Measurements from ENCODE around the gene XAB2. TPM values are rescaled to one million over a fixed set of nuclear protein-coding genes. Genes with fewer than 3 reads are reported as not detected.

The XAB2 gene
- total RNA-seq (20.3 and 24.5 TPM in 2 replicates), polyA plus RNA-seq (19.6 and 19.9 TPM in 2 replicates)

GRCh38 chr19:7629347-7630054, at the start of gene XAB2, which contains the start of gene PET100:
Gene XAB2 (minus strand): TSS chr19:7629545. CDS start chr19:7629527, 18 bp downstream.
Gene PET100 (plus strand): TSS chr19:7629793. CDS start chr19:7629834, 41 bp downstream.
- H3K9me3 ChIP-seq (ENCODE audit: low read depth): no peaks in the 10 kb centered on the region
- no peaks in the 10 kb centered on the region for H3K36me3 ChIP-seq (replicated peaks; ENCODE audit: insufficient read depth, low read depth)
- peaks cover 14% of the 10 kb centered on the region for H3K4me1 ChIP-seq (ENCODE audit: insufficient read depth)
- no peak for TF ChIP-seq EZH2phosphoT487 (IDR thresholded peaks at IDR 0.05; ENCODE audit: low read depth, severe bottlenecking, unreplicated experiment)
- no peak for TF ChIP-seq EZH2 (IDR thresholded peaks at IDR 0.05; ENCODE audit: borderline replicate concordance)
- no peak for TF ChIP-seq CTCF (IDR thresholded peaks at IDR 0.05; ENCODE audit: poor library complexity)
- H3K27ac ChIP-seq: peak within 1 kb of the TSS; percentile 74
- peak within 1 kb of the TSS; percentile 30 for H2AFZ ChIP-seq
- H3K4me3 ChIP-seq: peak within 1 kb of the TSS; percentile 68
- WGBS (ENCODE audit: low lambda C conversion rate, missing lambda C conversion rate): 2% methylated on average over 40 of the region's 40 CpGs
- H3K9me2 ChIP-seq (replicated peaks; ENCODE audit: insufficient read depth): no peaks in the 10 kb centered on the region
- peak within 1 kb of the TSS; percentile 93 for H3K4me2 ChIP-seq
- peaks cover 46% of the 10 kb centered on the region for H3K79me2 ChIP-seq
- no peaks in the 10 kb centered on the region for H4K20me1 ChIP-seq (ENCODE audit: insufficient read depth, poor library complexity, severe bottlenecking)
- DNase-seq (ENCODE audit: low spot score): peak; percentile 97
- H3K27me3 ChIP-seq: no peaks in the 10 kb centered on the region

DNA sequence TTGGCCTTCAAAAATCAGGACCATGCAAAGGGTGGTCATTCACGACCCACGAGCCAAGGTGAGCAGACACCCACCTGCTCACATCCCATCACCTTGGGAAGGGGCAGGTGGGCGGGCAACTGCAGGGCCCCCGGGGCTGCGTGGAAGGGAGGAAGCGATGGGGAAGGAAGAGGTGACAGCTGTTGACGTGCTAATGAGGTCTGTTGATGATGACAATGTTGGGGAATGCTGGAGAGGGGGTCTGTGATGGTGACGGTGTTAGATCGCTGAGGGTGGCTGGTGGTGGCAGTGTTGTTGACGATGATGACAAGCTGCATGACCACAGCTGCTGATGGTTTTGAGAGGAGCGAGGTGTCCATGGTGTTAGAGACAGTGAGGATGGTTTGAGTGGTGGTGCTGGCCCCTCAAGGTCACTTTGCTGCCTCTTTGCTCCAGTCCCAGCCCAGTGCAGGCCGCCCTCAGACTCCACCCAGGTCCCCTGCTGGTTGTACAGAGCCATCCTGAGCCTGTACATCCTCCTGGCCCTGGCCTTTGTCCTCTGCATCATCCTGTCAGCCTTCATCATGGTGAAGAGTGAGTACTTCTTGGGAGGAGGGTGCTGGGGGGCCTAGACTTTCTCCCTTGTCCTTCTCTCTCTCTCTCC, 48.4 kb upstream of the XAB2 start:
- Histone ChIP-seq H3K27me3 (peaks cover 6% of the 10 kb centered on the region), H4K20me1 (ENCODE audit: insufficient read depth, poor library complexity, severe bottlenecking) (no peaks in the 10 kb centered on the region), H3K9me3 (ENCODE audit: low read depth) (no peaks in the 10 kb centered on the region), H3K4me1 (ENCODE audit: insufficient read depth) (no peaks in the 10 kb centered on the region), H3K4me3 (no peak overlapping the region), H3K36me3 (replicated peaks; ENCODE audit: insufficient read depth, low read depth) (no peaks in the 10 kb centered on the region), H2AFZ (no peak overlapping the region), H3K27ac (no peak overlapping the region), H3K9me2 (replicated peaks; ENCODE audit: insufficient read depth) (no peaks in the 10 kb centered on the region), H3K4me2 (no peak overlapping the region), H3K79me2 (peaks cover 14% of the 10 kb centered on the region)
- WGBS (ENCODE audit: low lambda C conversion rate, missing lambda C conversion rate): 57% methylated on average over 12 of the region's 12 CpGs
- no peak for TF ChIP-seq EZH2 (IDR thresholded peaks at IDR 0.05; ENCODE audit: borderline replicate concordance)
- TF ChIP-seq EZH2phosphoT487 (IDR thresholded peaks at IDR 0.05; ENCODE audit: low read depth, severe bottlenecking, unreplicated experiment): no peak
- TF ChIP-seq CTCF (IDR thresholded peaks at IDR 0.05; ENCODE audit: poor library complexity): no peak
- no peak for DNase-seq (ENCODE audit: low spot score)

DNA sequence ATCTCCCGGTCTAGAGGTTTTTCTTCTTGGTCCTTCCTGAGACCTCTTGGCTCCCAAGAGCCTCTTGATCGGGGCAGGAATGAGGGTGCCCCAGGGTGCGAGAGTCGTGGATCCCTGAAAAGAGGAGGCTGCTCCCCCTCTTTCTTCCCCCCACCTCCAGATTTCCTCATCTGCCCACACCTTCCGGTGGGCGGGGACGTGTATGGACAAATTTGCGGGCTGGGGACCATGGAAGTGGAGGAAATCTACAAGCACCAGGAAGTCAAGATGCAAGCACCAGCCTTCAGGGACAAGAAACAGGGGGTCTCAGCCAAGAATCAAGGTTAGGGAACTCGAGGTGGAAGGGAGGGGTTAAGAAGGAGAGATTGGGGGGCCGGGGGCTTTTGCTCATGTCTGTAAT, 47.5 kb upstream of the XAB2 start, which contains the start of gene MCEMP1:
MCEMP1 (plus strand) TSS at position 237 of the 400 bp plus-strand sequence; CDS start at position 268, 31 bp downstream.
- Histone ChIP-seq H2AFZ (no peak within 1 kb of the TSS), H3K9me3 (ENCODE audit: low read depth) (no peaks in the 10 kb centered on the region), H3K9me2 (replicated peaks; ENCODE audit: insufficient read depth) (no peaks in the 10 kb centered on the region), H3K36me3 (replicated peaks; ENCODE audit: insufficient read depth, low read depth) (no peaks in the 10 kb centered on the region), H3K27ac (no peak within 1 kb of the TSS), H3K4me3 (no peak within 1 kb of the TSS), H4K20me1 (ENCODE audit: insufficient read depth, poor library complexity, severe bottlenecking) (no peaks in the 10 kb centered on the region), H3K79me2 (peaks cover 10% of the 10 kb centered on the region), H3K4me1 (ENCODE audit: insufficient read depth) (no peaks in the 10 kb centered on the region), H3K27me3 (peaks cover 16% of the 10 kb centered on the region), H3K4me2 (no peak within 1 kb of the TSS)
- no peak for DNase-seq (ENCODE audit: low spot score)
- WGBS (ENCODE audit: low lambda C conversion rate, missing lambda C conversion rate): 65% methylated on average over 10 of the region's 10 CpGs
- TF ChIP-seq EZH2 (IDR thresholded peaks at IDR 0.05; ENCODE audit: borderline replicate concordance) (no peak), CTCF (IDR thresholded peaks at IDR 0.05; ENCODE audit: poor library complexity) (no peak), EZH2phosphoT487 (IDR thresholded peaks at IDR 0.05; ENCODE audit: low read depth, severe bottlenecking, unreplicated experiment) (no peak)
